SJCRH30 (cell line): ENCODE measurements around the gene PPP1R14B. TPM values are rescaled to one million over a fixed set of nuclear protein-coding genes. Genes with fewer than 3 reads are reported as not detected.

ENCODE experiments used
- DNase-seq, 2 experiments: peaks; one replicate each; pipeline ENCODE4 v3.0.0-alpha.2; 2015 to 2020
- H3K27ac ChIP-seq: fragments of 250-450 bp; sonication (Bioruptor Pico); 2 replicates; pipeline ENCODE4 v1.5.1; 2020; ENCODE audit warnings: mild to moderate bottlenecking, moderate library complexity
- H3K27me3 ChIP-seq: fragments of 250-450 bp; sonication (Bioruptor Pico); 2 replicates; pipeline ENCODE4 v1.5.1; 2020; ENCODE audit warnings: mild to moderate bottlenecking, moderate library complexity
- H3K36me3 ChIP-seq: fragments of 250-450 bp; sonication (Bioruptor Pico); 2 replicates; pipeline ENCODE4 v1.5.1; 2020; ENCODE audit warnings: mild to moderate bottlenecking, moderate library complexity
- H3K4me1 ChIP-seq: fragments of 250-450 bp; sonication (Bioruptor Pico); 2 replicates; pipeline ENCODE4 v1.5.1; 2020; ENCODE audit warnings: mild to moderate bottlenecking, moderate library complexity
- H3K4me3 ChIP-seq: fragments of 250-450 bp; sonication (Bioruptor Pico); 2 replicates; pipeline ENCODE4 v1.5.1; 2020; ENCODE audit warnings: mild to moderate bottlenecking, moderate library complexity
- H3K9me3 ChIP-seq: fragments of 250-450 bp; sonication (Bioruptor Pico); replicated peaks from 2 replicates; pipeline ENCODE4 v1.5.1; 2020; ENCODE audit warnings: mild to moderate bottlenecking, moderate library complexity
- total RNA-seq: library from RNA; depleted of rRNA; stranded (reverse); fragments of >200 nt; shearing (Covaris generic); gene quantifications from 2 replicates; pipeline ENCODE4 v1.2.3, GENCODE V29; 2014; rRNA removed

The PPP1R14B gene
- 556 and 639 TPM in 2 replicates for total RNA-seq

- Histone ChIP-seq H3K27ac (peak within 1 kb of the TSS; percentile 97), H3K4me3 (peak within 1 kb of the TSS; percentile 97), H3K36me3 (peaks cover 32% of the 10 kb centered on the region), H3K27me3 (no peaks in the 10 kb centered on the region), H3K9me3 (no peaks in the 10 kb centered on the region), H3K4me1 (peaks cover 37% of the 10 kb centered on the region)
- DNase-seq: peak; percentile 92
Measured at GRCh38 chr11:64246871-64247728, at the start of gene PPP1R14B. PPP1R14B (minus strand) TSS chr11:64246943; CDS start chr11:64246673, 270 bp downstream.

GRCh38 chr11:64296236-64296635, 49.5 kb upstream of the PPP1R14B start:
- DNase-seq: no peak
- Histone ChIP-seq H3K9me3 (no peaks in the 10 kb centered on the region), H3K4me3 (no peak overlapping the region), H3K27ac (no peak overlapping the region), H3K27me3 (peaks cover 17% of the 10 kb centered on the region), H3K4me1 (no peaks in the 10 kb centered on the region), H3K36me3 (no peaks in the 10 kb centered on the region)

- Histone ChIP-seq H3K27ac (no peak overlapping the region), H3K27me3 (peaks cover 17% of the 10 kb centered on the region)
Measured at GRCh38 chr11:64295760-64296159, 49.0 kb upstream of the PPP1R14B start.

GRCh38 chr11:64294774-64295173, 48.0 kb upstream of the PPP1R14B start:
- no peak for DNase-seq
- Histone ChIP-seq H3K27me3 (peaks cover 9% of the 10 kb centered on the region), H3K27ac (no peak overlapping the region), H3K9me3 (no peaks in the 10 kb centered on the region), H3K4me1 (no peaks in the 10 kb centered on the region), H3K36me3 (no peaks in the 10 kb centered on the region), H3K4me3 (no peak overlapping the region)

More at GRCh38 chr11:64295760-64296159, 49.0 kb upstream of the PPP1R14B start:
- DNase-seq: no peak
- H3K4me3 ChIP-seq: no peak overlapping the region
- H3K4me1 ChIP-seq: no peaks in the 10 kb centered on the region
- no peaks in the 10 kb centered on the region for H3K36me3 ChIP-seq
- no peaks in the 10 kb centered on the region for H3K9me3 ChIP-seq

GRCh38 chr11:64292460-64293254, 45.9 kb upstream of the PPP1R14B start:
- no peaks in the 10 kb centered on the region for H3K4me1 ChIP-seq
- H3K4me3 ChIP-seq: no peak overlapping the region
- no peaks in the 10 kb centered on the region for H3K9me3 ChIP-seq
- peaks cover 6% of the 10 kb centered on the region; the same call in 1 of the 2 replicates for H3K27me3 ChIP-seq
- H3K27ac ChIP-seq: no peak overlapping the region
- DNase-seq: no peak
- no peaks in the 10 kb centered on the region for H3K36me3 ChIP-seq

- Histone ChIP-seq H3K4me3 (no peak overlapping the region), H3K4me1 (no peaks in the 10 kb centered on the region), H3K27me3 (peaks cover 4% of the 10 kb centered on the region; the same call in 1 of the 2 replicates)
Measured at GRCh38 chr11:64291752-64292459, 45.2 kb upstream of the PPP1R14B start.

GRCh38 chr11:64291262-64291751, 44.6 kb upstream of the PPP1R14B start, which contains the start of gene KCNK4:
KCNK4 (plus strand) TSS chr11:64291302; CDS start chr11:64293019, 1,717 bp downstream.
- Histone ChIP-seq H3K36me3 (no peaks in the 10 kb centered on the region), H3K27me3 (peaks cover 4% of the 10 kb centered on the region; the same call in 1 of the 2 replicates), H3K4me1 (no peaks in the 10 kb centered on the region), H3K9me3 (no peaks in the 10 kb centered on the region), H3K27ac (no peak within 1 kb of the TSS), H3K4me3 (no peak within 1 kb of the TSS)
- DNase-seq: no peak

More at GRCh38 chr11:64291752-64292459, 45.2 kb upstream of the PPP1R14B start:
- H3K9me3 ChIP-seq: no peaks in the 10 kb centered on the region
- no peak overlapping the region for H3K27ac ChIP-seq
- H3K36me3 ChIP-seq: no peaks in the 10 kb centered on the region
- no peak for DNase-seq

GRCh38 chr11:64290352-64291261, 43.9 kb upstream of the PPP1R14B start:
- no peak overlapping the region for H3K27ac ChIP-seq
- DNase-seq: no peak
- no peaks in the 10 kb centered on the region for H3K36me3 ChIP-seq
- no peaks in the 10 kb centered on the region for H3K9me3 ChIP-seq
- peaks cover 4% of the 10 kb centered on the region; the same call in 1 of the 2 replicates for H3K27me3 ChIP-seq
- H3K4me1 ChIP-seq: no peaks in the 10 kb centered on the region
- no peak overlapping the region for H3K4me3 ChIP-seq

- H3K4me1 ChIP-seq: no peaks in the 10 kb centered on the region
- H3K9me3 ChIP-seq: no peaks in the 10 kb centered on the region
- no peak overlapping the region for H3K4me3 ChIP-seq
- no peak for DNase-seq
- no peak overlapping the region for H3K27ac ChIP-seq
- peaks cover 4% of the 10 kb centered on the region; the same call in 1 of the 2 replicates for H3K27me3 ChIP-seq
- H3K36me3 ChIP-seq: no peaks in the 10 kb centered on the region
Measured at GRCh38 chr11:64289002-64289564, 42.3 kb upstream of the PPP1R14B start.

- Histone ChIP-seq H3K27ac (no peak overlapping the region), H3K27me3 (peaks cover 4% of the 10 kb centered on the region; the same call in 1 of the 2 replicates)
- no peak for DNase-seq
Measured at GRCh38 chr11:64288353-64288750, 41.6 kb upstream of the PPP1R14B start.

GRCh38 chr11:64287676-64288352, 41.1 kb upstream of the PPP1R14B start:
- DNase-seq: no peak
- no peak overlapping the region for H3K4me3 ChIP-seq
- H3K27me3 ChIP-seq: peaks cover 4% of the 10 kb centered on the region; the same call in 1 of the 2 replicates
- H3K36me3 ChIP-seq: no peaks in the 10 kb centered on the region
- H3K9me3 ChIP-seq: no peaks in the 10 kb centered on the region
- no peaks in the 10 kb centered on the region for H3K4me1 ChIP-seq
- no peak overlapping the region for H3K27ac ChIP-seq

More at GRCh38 chr11:64288353-64288750, 41.6 kb upstream of the PPP1R14B start:
- H3K4me3 ChIP-seq: no peak overlapping the region
- H3K9me3 ChIP-seq: no peaks in the 10 kb centered on the region
- H3K4me1 ChIP-seq: no peaks in the 10 kb centered on the region
- H3K36me3 ChIP-seq: no peaks in the 10 kb centered on the region

- H3K4me1 ChIP-seq: no peaks in the 10 kb centered on the region
- H3K27ac ChIP-seq: no peak overlapping the region
- no peaks in the 10 kb centered on the region for H3K27me3 ChIP-seq
- DNase-seq: no peak
- no peaks in the 10 kb centered on the region for H3K36me3 ChIP-seq
- H3K4me3 ChIP-seq: no peak overlapping the region
- H3K9me3 ChIP-seq: no peaks in the 10 kb centered on the region
Measured at GRCh38 chr11:64286801-64287159, 40.0 kb upstream of the PPP1R14B start.
